GM12878 (cell line): ENCODE results near the gene SMPD4. TPM values are rescaled to one million over a fixed set of nuclear protein-coding genes. Genes with fewer than 3 reads are reported as not detected.

Experiments
- ATAC-seq: fragments of 200-7000 bp; cut with Tn5 transposase; 3 replicates; pipeline ENCODE4 v1.9.1; 2020; ENCODE audit warnings: mild to moderate bottlenecking, moderate library complexity
- BruUV-seq: library from RNA; stranded (reverse); fragments of 400-500 nt; replicated peaks from 2 replicates; lab custom pipeline; 2021; lab: Mats Ljungman, UMichigan
- CTCF ChIA-PET: fragments of 300-600 bp; sonication (Branson Sonifier 250); formaldehyde crosslinking; extraction: SDS; loops from one replicate; lab custom pipeline; 2021; ENCODE audit warnings: inconsistent platforms; lab: Yijun Ruan, JAX
- POLR2A ChIA-PET: fragments of 350-600 bp; formaldehyde crosslinking; extraction: SDS; loops from one replicate; lab custom pipeline; 2021; ENCODE audit warnings: inconsistent platforms; lab: Charles Lee
- RAD21 ChIA-PET: fragments of 300-600 bp; sonication (Branson Sonifier 250); formaldehyde crosslinking; loops from one replicate; lab custom pipeline; 2023; ENCODE audit warnings: antibody characterized with exemption; ENCODE audit not compliant: unreplicated experiment; lab: Charles Lee
- SMC1A ChIA-PET: fragments of 300-600 bp; sonication (Branson Sonifier 250); formaldehyde crosslinking; loops from one replicate; lab custom pipeline; 2023; ENCODE audit not compliant: unreplicated experiment, uncharacterized antibody; lab: Charles Lee
- DNase-seq: peaks from one replicate; pipeline ENCODE4 v3.0.0-alpha.2; 2011; ENCODE audit warnings: low read depth, low spot score
- FAIRE-seq: peaks from 3 replicates; lab custom pipeline; 2011; peaks lifted over from hg19 to GRCh38; lab: Jason Lieb, UNC
- H2AFZ ChIP-seq: 2 replicates; pipeline ENCODE4 v1.6.0; 2011; ENCODE audit warnings: low read depth, low read length, control low read depth; ENCODE audit not compliant: control insufficient read depth
- H3K27ac ChIP-seq: 2 replicates; pipeline ENCODE4 v1.5.1; 2011; ENCODE audit warnings: control low read depth; ENCODE audit not compliant: control insufficient read depth, insufficient read depth
- H3K27me3 ChIP-seq, 2 experiments: replicated peaks in 1 of 2; 2 replicates each; pipeline versions ENCODE4 v1.6.0 to v1.6.1; 2011; ENCODE audit warnings: low read length in 1 of 2; ENCODE audit not compliant: control insufficient read depth in 2 of 2, insufficient read depth in 2 of 2
- H3K36me3 ChIP-seq, 2 experiments: 2 replicates each; pipeline ENCODE4 v1.5.1; 2011; ENCODE audit warnings: low read length in 1 of 2; ENCODE audit not compliant: control insufficient read depth in 2 of 2, insufficient read depth in 2 of 2
- H3K4me1 ChIP-seq: 2 replicates; pipeline ENCODE4 v1.6.1; 2011; ENCODE audit warnings: mild to moderate bottlenecking, low read length, moderate library complexity, mixed read lengths; ENCODE audit not compliant: control insufficient read depth, insufficient read depth
- H3K4me2 ChIP-seq: 2 replicates; pipeline ENCODE4 v1.6.0; 2011; ENCODE audit warnings: control low read depth; ENCODE audit not compliant: control insufficient read depth, insufficient read depth
- H3K4me3 ChIP-seq: fragments of 200-600 bp; sonication (generic); 2 replicates; pipeline ENCODE4 v1.5.1; 2016
- H3K79me2 ChIP-seq: 2 replicates; pipeline ENCODE4 v1.6.0; 2011; ENCODE audit warnings: low read length; ENCODE audit not compliant: control insufficient read depth, insufficient read depth
- H3K9ac ChIP-seq: 2 replicates; pipeline ENCODE4 v1.8.0; 2011; ENCODE audit warnings: low read length, control low read depth, mixed read lengths; ENCODE audit not compliant: control insufficient read depth, insufficient read depth
- H3K9me3 ChIP-seq: replicated peaks from 3 replicates; pipeline ENCODE4 v1.5.1; 2011; ENCODE audit warnings: mild to moderate bottlenecking, low read length; ENCODE audit not compliant: control insufficient read depth, insufficient read depth
- H4K20me1 ChIP-seq: 2 replicates; pipeline ENCODE4 v1.6.0; 2011; ENCODE audit not compliant: control insufficient read depth, insufficient read depth
- BCL11A ChIP-seq: IDR thresholded peaks from 2 replicates; pipeline ENCODE4 v1.6.1; 2011; ENCODE audit warnings: low read depth, low read length
- BRCA1 ChIP-seq: IDR thresholded peaks from 2 replicates; pipeline ENCODE4 v1.6.1; 2011; ENCODE audit warnings: low read depth, low read length, improper control_type of control experiment
- CBX5 ChIP-seq: sonication (generic); IDR thresholded peaks from 2 replicates; pipeline ENCODE4 v1.6.1; 2016; ENCODE audit warnings: low read depth, moderate library complexity, mild to moderate bottlenecking, inconsistent platforms
- POLR2AphosphoS2 ChIP-seq: IDR thresholded peaks from 2 replicates; pipeline ENCODE4 v1.6.1; 2011; ENCODE audit warnings: low read depth, mild to moderate bottlenecking, low read length, improper control_type of control experiment, moderate library complexity
- RBBP5 ChIP-seq: fragments of 200-600 bp; sonication (generic); conservative IDR thresholded peaks from 2 replicates; pipeline ENCODE4 v1.6.1; 2016
- TAF1 ChIP-seq: IDR thresholded peaks from 2 replicates; pipeline ENCODE4 v1.6.1; 2011; ENCODE audit warnings: mild to moderate bottlenecking, low read depth, low read length, borderline replicate concordance
- ZNF274 ChIP-seq: IDR thresholded peaks from one replicate; pipeline ENCODE4 v1.8.0; 2011; ENCODE audit not compliant: insufficient read length, insufficient read depth
- WGBS: methylation state at CpG from one replicate; pipeline ENCODE4 v1.1.6; 2016; ENCODE audit warnings: low lambda C conversion rate; ENCODE audit not compliant: insufficient replicate concordance, insufficient coverage; ENCODE audit errors: missing lambda C conversion rate; 5-methylcytosine and 5-hydroxymethylcytosine counted together
- in situ Hi-C: fragments of 300-500 bp; cut with MboI; formaldehyde crosslinking; loops from 9 replicates; pipeline ENCODE4 v1.14.3; 2018; ENCODE audit warnings: mixed read lengths
- intact Hi-C: fragments of 100-400 bp; cut with micrococcal nuclease; formaldehyde crosslinking; loops from one replicate; pipeline ENCODE4 v1.14.2; 2022; ENCODE audit not compliant: unreplicated experiment
- polyA plus RNA-seq, 11 experiments: library from polyadenylated mRNA; depleted of rRNA in 4 of 11; unstranded in 6 of 11; stranded (reverse) in 5 of 11; fragments of >200 nt; fragmentation: Nextera tagmentation in 4 of 11; fragmentation: Illumina TruSeq in 1 of 11; extraction: Ambion mirVana in 4 of 11; extraction: Trizol in 1 of 11; gene quantifications; 1 replicate in 1 of 11; 2 replicates in 10 of 11; pipeline versions ENCODE4 v1.2.1 to v1.2.3, GENCODE V29; 2011 to 2016; ENCODE audit warnings: inconsistent platforms in 2 of 11, missing spikeins in 2 of 11, low read depth in 1 of 11
- total RNA-seq, 4 experiments: library from RNA; depleted of rRNA in 3 of 4; stranded (reverse); fragments of >200 nt in 3 of 4; fragmentation: Illumina TruSeq in 1 of 4; extraction: Trizol in 1 of 4; gene quantifications; 2 replicates each; pipeline versions ENCODE4 v1.2.1 to v1.2.3, GENCODE V29; 2013 to 2021
- TF ChIP-seq, protein P1 (sequence below): fragments of 450-650 bp; IDR thresholded peaks from 2 replicates; pipeline ENCODE4 v1.6.1; 2017; ENCODE audit warnings: mild to moderate bottlenecking, low read depth, inconsistent platforms; ENCODE audit not compliant: poor library complexity, severe bottlenecking
- TF ChIP-seq, protein P2 (sequence below): fragments of 450-650 bp; IDR thresholded peaks from 2 replicates; pipeline ENCODE4 v1.6.1; 2017; ENCODE audit warnings: borderline replicate concordance
- TF ChIP-seq, protein P3 (sequence below): fragments of 450-650 bp; formaldehyde crosslinking; IDR thresholded peaks from 2 replicates; pipeline ENCODE4 v1.4.0; 2020; ENCODE audit warnings: mild to moderate bottlenecking, moderate library complexity
- TF ChIP-seq, protein P4 (sequence below): fragments of 450-650 bp; IDR thresholded peaks from 2 replicates; pipeline ENCODE4 v1.6.1; 2017; ENCODE audit warnings: mild to moderate bottlenecking, moderate library complexity
- TF ChIP-seq, protein P5 (sequence below): IDR thresholded peaks from 2 replicates; pipeline ENCODE4 v1.6.1; 2012; ENCODE audit warnings: low read depth, low read length, improper control_type of control experiment

SMPD4 gene
- total and polyA plus RNA-seq, 10 of the 15 experiments (the other 5 are each of a cell fraction or from before 2014, with no cell fraction given) = 5.0 to 82.0 (median 45.7) TPM

DNA sequence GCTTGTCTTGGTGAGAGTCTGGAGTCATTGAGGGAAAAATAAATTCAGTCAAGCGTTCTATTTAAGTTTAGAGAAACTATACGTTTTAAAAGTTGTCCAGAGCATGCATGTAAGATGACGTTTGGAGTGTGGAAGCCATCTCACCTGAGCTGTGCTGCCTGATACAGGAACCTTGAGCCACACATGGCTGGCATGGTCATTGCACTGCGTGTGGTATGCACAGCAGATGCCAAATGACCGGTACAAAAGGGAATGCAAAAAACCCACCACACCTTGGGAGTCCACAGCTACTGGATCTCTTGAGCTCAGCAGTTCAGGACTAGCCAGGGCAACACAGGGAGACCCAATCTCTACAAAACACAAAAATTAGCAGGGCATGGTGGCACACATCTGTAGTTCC lies 5.0 kb upstream of the SMPD4 start:
- intact Hi-C loops = no loop called here
- in situ Hi-C loops = loop anchor here (5.0 kb wide), 1 partner anchor 1301 kb away; no protein-coding TSS in a partner anchor
- ATAC-seq (no peak), FAIRE-seq (no peak), DNase-seq (no peak)
- no peak overlapping the region for H3K27ac ChIP-seq
- ChIA-PET POLR2A (interaction anchor here (0.6 kb wide), 1 partner anchor 18 kb away, joined by 5 read pairs; no protein-coding TSS in a partner anchor), RAD21 (interaction anchor here (1.5 kb wide), 1 partner anchor 147 kb away, joined by 6 read pairs; no protein-coding TSS in a partner anchor), CTCF (interaction anchor here (1.6 kb wide), 1 partner anchor 146 kb away, joined by 7 read pairs; no protein-coding TSS in a partner anchor), SMC1A (interaction anchor here (0.8 kb wide), 1 partner anchor 1301 kb away, joined by 3 read pairs; no protein-coding TSS in a partner anchor)
- no TSS peak for BruUV-seq
- H3K36me3 ChIP-seq = no peaks in the 10 kb centered on the region
- H3K4me1 ChIP-seq = no peaks in the 10 kb centered on the region; the same call in 1 of the 2 replicates
- no peaks in the 10 kb centered on the region for H3K9me3 ChIP-seq
- H3K4me3 ChIP-seq = no peak overlapping the region
- no peak overlapping the region for H2AFZ ChIP-seq
- H3K4me2 ChIP-seq = no peak overlapping the region
- no peaks in the 10 kb centered on the region for H3K27me3 ChIP-seq
- peaks cover 21% of the 10 kb centered on the region for H3K79me2 ChIP-seq
- no peaks in the 10 kb centered on the region for H4K20me1 ChIP-seq
- WGBS = 90% methylated on average over 5 of the region's 5 CpGs
- no peak overlapping the region for H3K9ac ChIP-seq
- TF ChIP-seq TAF1 (no peak), CBX5 (no peak), BCL11A (no peak), ZNF274 (no peak), RBBP5 (no peak), BRCA1 (no peak), POLR2AphosphoS2 (no peak)
- TF ChIP-seq, protein P1, sequence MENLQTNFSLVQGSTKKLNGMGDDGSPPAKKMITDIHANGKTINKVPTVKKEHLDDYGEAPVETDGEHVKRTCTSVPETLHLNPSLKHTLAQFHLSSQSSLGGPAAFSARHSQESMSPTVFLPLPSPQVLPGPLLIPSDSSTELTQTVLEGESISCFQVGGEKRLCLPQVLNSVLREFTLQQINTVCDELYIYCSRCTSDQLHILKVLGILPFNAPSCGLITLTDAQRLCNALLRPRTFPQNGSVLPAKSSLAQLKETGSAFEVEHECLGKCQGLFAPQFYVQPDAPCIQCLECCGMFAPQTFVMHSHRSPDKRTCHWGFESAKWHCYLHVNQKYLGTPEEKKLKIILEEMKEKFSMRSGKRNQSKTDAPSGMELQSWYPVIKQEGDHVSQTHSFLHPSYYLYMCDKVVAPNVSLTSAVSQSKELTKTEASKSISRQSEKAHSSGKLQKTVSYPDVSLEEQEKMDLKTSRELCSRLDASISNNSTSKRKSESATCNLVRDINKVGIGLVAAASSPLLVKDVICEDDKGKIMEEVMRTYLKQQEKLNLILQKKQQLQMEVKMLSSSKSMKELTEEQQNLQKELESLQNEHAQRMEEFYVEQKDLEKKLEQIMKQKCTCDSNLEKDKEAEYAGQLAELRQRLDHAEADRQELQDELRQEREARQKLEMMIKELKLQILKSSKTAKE = no peak
- TF ChIP-seq, protein P2, sequence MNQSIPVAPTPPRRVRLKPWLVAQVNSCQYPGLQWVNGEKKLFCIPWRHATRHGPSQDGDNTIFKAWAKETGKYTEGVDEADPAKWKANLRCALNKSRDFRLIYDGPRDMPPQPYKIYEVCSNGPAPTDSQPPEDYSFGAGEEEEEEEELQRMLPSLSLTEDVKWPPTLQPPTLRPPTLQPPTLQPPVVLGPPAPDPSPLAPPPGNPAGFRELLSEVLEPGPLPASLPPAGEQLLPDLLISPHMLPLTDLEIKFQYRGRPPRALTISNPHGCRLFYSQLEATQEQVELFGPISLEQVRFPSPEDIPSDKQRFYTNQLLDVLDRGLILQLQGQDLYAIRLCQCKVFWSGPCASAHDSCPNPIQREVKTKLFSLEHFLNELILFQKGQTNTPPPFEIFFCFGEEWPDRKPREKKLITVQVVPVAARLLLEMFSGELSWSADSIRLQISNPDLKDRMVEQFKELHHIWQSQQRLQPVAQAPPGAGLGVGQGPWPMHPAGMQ = no peak
- TF ChIP-seq, protein P3, sequence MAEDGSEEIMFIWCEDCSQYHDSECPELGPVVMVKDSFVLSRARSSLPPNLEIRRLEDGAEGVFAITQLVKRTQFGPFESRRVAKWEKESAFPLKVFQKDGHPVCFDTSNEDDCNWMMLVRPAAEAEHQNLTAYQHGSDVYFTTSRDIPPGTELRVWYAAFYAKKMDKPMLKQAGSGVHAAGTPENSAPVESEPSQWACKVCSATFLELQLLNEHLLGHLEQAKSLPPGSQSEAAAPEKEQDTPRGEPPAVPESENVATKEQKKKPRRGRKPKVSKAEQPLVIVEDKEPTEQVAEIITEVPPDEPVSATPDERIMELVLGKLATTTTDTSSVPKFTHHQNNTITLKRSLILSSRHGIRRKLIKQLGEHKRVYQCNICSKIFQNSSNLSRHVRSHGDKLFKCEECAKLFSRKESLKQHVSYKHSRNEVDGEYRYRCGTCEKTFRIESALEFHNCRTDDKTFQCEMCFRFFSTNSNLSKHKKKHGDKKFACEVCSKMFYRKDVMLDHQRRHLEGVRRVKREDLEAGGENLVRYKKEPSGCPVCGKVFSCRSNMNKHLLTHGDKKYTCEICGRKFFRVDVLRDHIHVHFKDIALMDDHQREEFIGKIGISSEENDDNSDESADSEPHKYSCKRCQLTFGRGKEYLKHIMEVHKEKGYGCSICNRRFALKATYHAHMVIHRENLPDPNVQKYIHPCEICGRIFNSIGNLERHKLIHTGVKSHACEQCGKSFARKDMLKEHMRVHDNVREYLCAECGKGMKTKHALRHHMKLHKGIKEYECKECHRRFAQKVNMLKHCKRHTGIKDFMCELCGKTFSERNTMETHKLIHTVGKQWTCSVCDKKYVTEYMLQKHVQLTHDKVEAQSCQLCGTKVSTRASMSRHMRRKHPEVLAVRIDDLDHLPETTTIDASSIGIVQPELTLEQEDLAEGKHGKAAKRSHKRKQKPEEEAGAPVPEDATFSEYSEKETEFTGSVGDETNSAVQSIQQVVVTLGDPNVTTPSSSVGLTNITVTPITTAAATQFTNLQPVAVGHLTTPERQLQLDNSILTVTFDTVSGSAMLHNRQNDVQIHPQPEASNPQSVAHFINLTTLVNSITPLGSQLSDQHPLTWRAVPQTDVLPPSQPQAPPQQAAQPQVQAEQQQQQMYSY (CRISPR knock-in tag) = no peak
- TF ChIP-seq, protein P4, sequence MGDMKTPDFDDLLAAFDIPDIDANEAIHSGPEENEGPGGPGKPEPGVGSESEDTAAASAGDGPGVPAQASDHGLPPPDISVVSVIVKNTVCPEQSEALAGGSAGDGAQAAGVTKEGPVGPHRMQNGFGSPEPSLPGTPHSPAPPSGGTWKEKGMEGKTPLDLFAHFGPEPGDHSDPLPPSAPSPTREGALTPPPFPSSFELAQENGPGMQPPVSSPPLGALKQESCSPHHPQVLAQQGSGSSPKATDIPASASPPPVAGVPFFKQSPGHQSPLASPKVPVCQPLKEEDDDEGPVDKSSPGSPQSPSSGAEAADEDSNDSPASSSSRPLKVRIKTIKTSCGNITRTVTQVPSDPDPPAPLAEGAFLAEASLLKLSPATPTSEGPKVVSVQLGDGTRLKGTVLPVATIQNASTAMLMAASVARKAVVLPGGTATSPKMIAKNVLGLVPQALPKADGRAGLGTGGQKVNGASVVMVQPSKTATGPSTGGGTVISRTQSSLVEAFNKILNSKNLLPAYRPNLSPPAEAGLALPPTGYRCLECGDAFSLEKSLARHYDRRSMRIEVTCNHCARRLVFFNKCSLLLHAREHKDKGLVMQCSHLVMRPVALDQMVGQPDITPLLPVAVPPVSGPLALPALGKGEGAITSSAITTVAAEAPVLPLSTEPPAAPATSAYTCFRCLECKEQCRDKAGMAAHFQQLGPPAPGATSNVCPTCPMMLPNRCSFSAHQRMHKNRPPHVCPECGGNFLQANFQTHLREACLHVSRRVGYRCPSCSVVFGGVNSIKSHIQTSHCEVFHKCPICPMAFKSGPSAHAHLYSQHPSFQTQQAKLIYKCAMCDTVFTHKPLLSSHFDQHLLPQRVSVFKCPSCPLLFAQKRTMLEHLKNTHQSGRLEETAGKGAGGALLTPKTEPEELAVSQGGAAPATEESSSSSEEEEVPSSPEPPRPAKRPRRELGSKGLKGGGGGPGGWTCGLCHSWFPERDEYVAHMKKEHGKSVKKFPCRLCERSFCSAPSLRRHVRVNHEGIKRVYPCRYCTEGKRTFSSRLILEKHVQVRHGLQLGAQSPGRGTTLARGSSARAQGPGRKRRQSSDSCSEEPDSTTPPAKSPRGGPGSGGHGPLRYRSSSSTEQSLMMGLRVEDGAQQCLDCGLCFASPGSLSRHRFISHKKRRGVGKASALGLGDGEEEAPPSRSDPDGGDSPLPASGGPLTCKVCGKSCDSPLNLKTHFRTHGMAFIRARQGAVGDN = no peak
- TF ChIP-seq, protein P5, sequence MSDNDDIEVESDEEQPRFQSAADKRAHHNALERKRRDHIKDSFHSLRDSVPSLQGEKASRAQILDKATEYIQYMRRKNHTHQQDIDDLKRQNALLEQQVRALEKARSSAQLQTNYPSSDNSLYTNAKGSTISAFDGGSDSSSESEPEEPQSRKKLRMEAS = no peak
